HFFc6 (cell line): ENCODE data around the gene MAST4. TPM values are rescaled to one million over a fixed set of nuclear protein-coding genes. Genes with fewer than 3 reads are reported as not detected.

Source experiments
- DNase-seq: peaks from one replicate; pipeline ENCODE4 v3.0.0-alpha.2; 2018
- H3K27ac Mint-ChIP-seq: 2 replicates; pipeline ENCODE4 v1.8.0; 2020; ENCODE audit warnings: mild to moderate bottlenecking, mixed read lengths
- H3K27me3 Mint-ChIP-seq: 2 replicates; pipeline ENCODE4 v1.8.0; 2021; ENCODE audit warnings: mild to moderate bottlenecking, moderate library complexity, mixed read lengths; ENCODE audit not compliant: insufficient read depth
- H3K36me3 Mint-ChIP-seq: 2 replicates; pipeline ENCODE4 v1.8.0; 2021; ENCODE audit warnings: low read depth, mixed read lengths
- H3K4me1 Mint-ChIP-seq: 2 replicates; pipeline ENCODE4 v1.8.0; 2020; ENCODE audit warnings: low read depth, mixed read lengths
- H3K4me3 Mint-ChIP-seq: 2 replicates; pipeline ENCODE4 v1.8.0; 2020; ENCODE audit warnings: mild to moderate bottlenecking, moderate library complexity, mixed read lengths
- H3K9me3 Mint-ChIP-seq: 2 replicates; pipeline ENCODE4 v1.8.0; 2020; ENCODE audit warnings: mild to moderate bottlenecking, mixed read lengths
- CTCF ChIP-seq: fragments of 200-600 bp; sonication (generic); IDR thresholded peaks from 2 replicates; pipeline ENCODE4 v1.5.0; 2021; ENCODE audit warnings: antibody characterized with exemption, mild to moderate bottlenecking
- total RNA-seq, 6 experiments: library from RNA; stranded (reverse); fragmentation: NEBNext Ultra II Directional; extraction: Animal tissue kit (Norgen Biotek cat#: 25700); gene quantifications; 2 replicates in 1 of 6; 3 replicates in 5 of 6; pipeline ENCODE4 v1.2.3, GENCODE V29; 2021

Gene MAST4
- total RNA-seq, 6 experiments from 2014 or later: 3.0 to 5.6 (median 3.9) TPM

GRCh38 chr5:66881480-66882161, 285.4 kb downstream of the MAST4 start:
- Mint-ChIP-seq H3K36me3 (no peaks in the 10 kb centered on the region), H3K27ac (no peak overlapping the region), H3K27me3 (peaks cover 6% of the 10 kb centered on the region; the same call in 1 of the 2 replicates), H3K9me3 (no peaks in the 10 kb centered on the region), H3K4me1 (peaks cover 6% of the 10 kb centered on the region; the same call in 1 of the 2 replicates), H3K4me3 (no peak overlapping the region)
- TF ChIP-seq CTCF: no peak
- no peak for DNase-seq

- H3K9me3 Mint-ChIP-seq: no peaks in the 10 kb centered on the region
- DNase-seq: no peak
- H3K4me1 Mint-ChIP-seq: peaks cover 6% of the 10 kb centered on the region; the same call in 1 of the 2 replicates
- H3K27me3 Mint-ChIP-seq: peaks cover 6% of the 10 kb centered on the region; the same call in 1 of the 2 replicates
- no peak overlapping the region for H3K27ac Mint-ChIP-seq
- H3K4me3 Mint-ChIP-seq: no peak overlapping the region
- TF ChIP-seq CTCF: no peak
- no peaks in the 10 kb centered on the region for H3K36me3 Mint-ChIP-seq
These were observed 286.5 kb downstream of the MAST4 start for GRCh38 chr5:66882606-66883227.

GRCh38 chr5:66884564-66885243, 288.5 kb downstream of the MAST4 start:
- Mint-ChIP-seq H3K9me3 (no peaks in the 10 kb centered on the region), H3K4me1 (peaks cover 6% of the 10 kb centered on the region; the same call in 1 of the 2 replicates), H3K36me3 (no peaks in the 10 kb centered on the region), H3K4me3 (no peak overlapping the region), H3K27ac (no peak overlapping the region), H3K27me3 (peaks cover 6% of the 10 kb centered on the region; the same call in 1 of the 2 replicates)
- TF ChIP-seq CTCF: no peak
- no peak for DNase-seq

GRCh38 chr5:66886941-66887340, 290.7 kb downstream of the MAST4 start:
- Mint-ChIP-seq H3K4me1 (peaks cover 6% of the 10 kb centered on the region; the same call in 1 of the 2 replicates), H3K27me3 (peaks cover 12% of the 10 kb centered on the region), H3K9me3 (no peaks in the 10 kb centered on the region), H3K4me3 (no peak overlapping the region), H3K36me3 (no peaks in the 10 kb centered on the region), H3K27ac (no peak overlapping the region)
- no peak for DNase-seq
- TF ChIP-seq CTCF: no peak

GRCh38 chr5:66888613-66889012, 292.4 kb downstream of the MAST4 start:
- Mint-ChIP-seq H3K4me1 (no peaks in the 10 kb centered on the region), H3K9me3 (no peaks in the 10 kb centered on the region), H3K36me3 (no peaks in the 10 kb centered on the region), H3K4me3 (no peak overlapping the region), H3K27me3 (peaks cover 13% of the 10 kb centered on the region), H3K27ac (no peak overlapping the region)
- no peak for TF ChIP-seq CTCF
- no peak for DNase-seq
